ENCODE results near the gene PRPF6. TPM values are rescaled to one million over a fixed set of nuclear protein-coding genes. Genes with fewer than 3 reads are reported as not detected.

Gene PRPF6
- total RNA-seq, 1 donor from 2014 or later: 39.7 TPM

GRCh38 chr20:63945921-63946920, 34.7 kb upstream of the PRPF6 start:
- ATAC-seq: no peak

- no peak for ATAC-seq
Observed at GRCh38 chr20:63946986-63947637, 33.8 kb upstream of the PRPF6 start.

GRCh38 chr20:63947638-63948456, 33.1 kb upstream of the PRPF6 start:
- no peak for ATAC-seq

- no peak for ATAC-seq
Observed at GRCh38 chr20:63950701-63951397, 30.1 kb upstream of the PRPF6 start.

DNA sequence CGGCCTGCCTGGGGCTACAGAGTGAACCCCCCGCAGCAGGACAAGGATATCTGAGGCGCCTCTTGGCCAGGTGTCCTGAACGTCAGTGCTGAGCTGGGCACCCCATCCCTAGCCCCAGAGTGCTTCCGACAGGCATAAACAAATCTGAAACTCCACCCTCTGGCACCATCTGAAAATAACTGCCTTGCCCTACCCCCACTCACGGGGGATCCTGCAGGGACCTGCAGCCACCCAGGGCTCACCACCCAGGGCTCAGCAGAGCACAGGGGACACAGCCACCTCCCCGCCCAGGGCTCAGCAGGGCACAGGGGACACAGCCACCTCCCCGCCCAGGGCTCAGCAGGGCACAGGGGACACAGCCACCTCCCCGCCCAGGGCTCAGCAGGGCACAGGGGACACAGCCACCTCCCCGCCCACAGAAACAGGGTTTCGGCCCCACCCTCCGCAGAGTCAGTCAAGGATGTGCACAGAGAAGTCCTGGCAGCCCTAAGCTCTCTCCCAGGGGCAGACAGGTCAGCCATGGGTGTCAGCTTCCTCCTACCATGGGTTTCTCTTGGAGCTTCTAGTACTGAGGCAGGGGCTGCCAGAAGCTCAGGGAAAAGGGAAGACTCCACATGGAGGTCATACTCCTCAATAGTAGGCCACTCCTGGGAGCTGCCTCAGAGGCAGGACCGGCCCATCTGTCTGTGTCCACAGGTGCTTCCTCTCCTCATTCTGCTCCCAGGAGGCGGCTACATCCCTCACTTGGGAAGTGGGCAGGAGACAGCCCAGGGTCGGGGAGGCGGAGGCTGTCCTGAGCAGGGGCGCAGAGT, 29.3 kb upstream of the PRPF6 start:
- ATAC-seq: peak; percentile 18

- no peak for ATAC-seq
Observed at GRCh38 chr20:63952210-63952535, 28.8 kb upstream of the PRPF6 start.

DNA sequence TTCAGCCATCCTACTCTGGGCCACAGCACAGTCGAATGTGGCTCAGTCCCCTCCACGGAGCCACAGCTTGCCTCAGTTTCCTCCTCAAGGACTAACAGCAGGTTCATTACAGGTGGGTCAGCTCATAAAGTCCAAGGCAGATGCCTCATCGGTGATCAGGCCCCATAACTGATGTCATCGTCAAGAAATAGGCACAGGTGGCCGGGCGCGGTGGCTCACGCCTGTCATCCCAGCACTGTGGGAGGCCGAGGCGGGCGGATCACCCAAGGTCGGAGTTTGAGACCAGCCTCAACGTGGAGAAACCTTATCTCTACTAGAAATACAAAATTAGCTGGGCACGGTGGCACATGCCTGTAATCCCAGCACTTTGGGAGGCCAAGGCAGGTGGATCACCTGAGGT, 28.2 kb upstream of the PRPF6 start:
- ATAC-seq: no peak

DNA sequence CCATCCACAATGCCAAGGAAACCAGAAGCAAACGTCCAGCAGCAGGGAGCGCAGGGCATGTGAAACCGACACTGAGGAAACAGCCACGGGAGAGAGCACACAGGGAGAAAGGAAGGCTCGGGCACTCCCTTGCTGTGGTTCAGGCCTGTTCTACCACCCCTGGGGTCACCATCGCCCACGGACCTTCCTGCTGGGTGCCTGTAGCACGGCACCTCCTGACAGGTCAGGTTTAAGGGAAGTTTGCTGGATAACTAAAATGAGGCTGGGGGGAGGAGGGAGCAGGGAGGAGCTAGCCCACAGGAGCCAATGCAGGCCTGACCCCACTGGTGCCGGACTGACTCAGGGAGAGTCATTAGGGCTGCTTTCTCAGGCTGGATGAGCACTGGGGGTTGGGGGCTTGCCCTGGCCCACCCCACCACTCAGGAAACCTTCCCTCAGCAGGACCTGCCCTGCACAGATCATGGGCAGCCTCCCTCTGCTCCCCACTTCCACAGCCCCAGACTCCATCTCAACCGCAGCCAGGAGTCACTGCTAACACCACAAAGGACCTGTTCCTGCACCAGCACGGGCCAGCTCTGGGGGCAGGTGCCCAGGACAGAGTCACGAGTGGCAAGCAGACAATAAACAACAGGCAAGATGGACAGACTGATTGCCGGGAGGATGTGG, 27.0 kb upstream of the PRPF6 start:
- ATAC-seq: no peak

DNA sequence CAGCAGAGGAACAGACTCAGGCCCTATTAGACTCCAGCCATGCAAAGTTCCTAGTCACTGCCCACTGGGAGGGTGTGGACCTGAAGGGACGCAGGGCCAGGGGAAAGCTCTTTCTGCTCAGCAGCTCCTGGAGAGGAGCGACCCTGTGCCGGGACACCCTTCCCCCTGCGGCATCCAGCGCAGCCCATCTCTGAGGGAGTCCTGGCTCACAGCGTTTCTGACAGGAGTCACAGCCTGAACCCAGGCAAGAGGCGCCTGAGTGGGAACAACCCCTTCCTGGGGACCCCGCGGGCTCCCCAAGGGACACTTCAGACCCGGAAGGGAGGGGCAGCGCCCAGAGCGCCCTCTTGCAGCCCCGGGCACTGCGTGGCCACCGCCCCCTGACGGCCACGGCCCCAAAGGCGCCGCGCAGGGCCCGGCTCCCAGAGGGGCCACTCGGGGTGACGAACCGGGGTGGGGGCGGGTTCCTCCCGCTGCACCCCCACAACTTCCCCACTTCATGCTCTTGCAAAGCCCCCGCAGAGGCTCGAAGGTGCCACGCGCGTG, 25.6 kb upstream of the PRPF6 start:
- peak; percentile 3 for ATAC-seq

- ATAC-seq: peak; percentile 64
Observed at GRCh38 chr20:63955827-63956663, 24.9 kb upstream of the PRPF6 start, which contains the start of gene UCKL1. UCKL1 (minus strand) TSS chr20:63956416; CDS start chr20:63956372, 44 bp downstream.

DNA sequence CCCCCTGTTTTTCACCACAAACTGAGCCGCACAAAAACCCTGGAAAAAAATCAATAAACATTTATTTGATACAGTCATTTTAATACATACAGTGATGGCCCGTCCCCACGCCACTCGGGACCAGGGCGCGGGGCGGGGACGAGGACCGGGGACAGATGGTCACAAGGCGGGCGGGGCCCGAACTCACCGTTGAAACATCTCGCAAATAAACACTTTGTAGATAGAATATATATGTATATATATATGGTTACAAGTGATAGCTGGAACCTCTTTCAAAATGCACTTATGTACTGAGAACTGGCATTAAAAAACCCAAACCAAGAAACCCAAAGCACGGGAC, 24.3 kb upstream of the PRPF6 start:
- ATAC-seq: no peak

GRCh38 chr20:63957004-63957689, 23.8 kb upstream of the PRPF6 start:
- ATAC-seq: peak; percentile 39

- peak; percentile 47 for ATAC-seq
Observed at GRCh38 chr20:63957690-63958441, 23.1 kb upstream of the PRPF6 start.

GRCh38 chr20:63958471-63958870, 22.5 kb upstream of the PRPF6 start:
- ATAC-seq: no peak

- no peak for ATAC-seq
Observed at GRCh38 chr20:63958964-63959698, 21.8 kb upstream of the PRPF6 start.

DNA sequence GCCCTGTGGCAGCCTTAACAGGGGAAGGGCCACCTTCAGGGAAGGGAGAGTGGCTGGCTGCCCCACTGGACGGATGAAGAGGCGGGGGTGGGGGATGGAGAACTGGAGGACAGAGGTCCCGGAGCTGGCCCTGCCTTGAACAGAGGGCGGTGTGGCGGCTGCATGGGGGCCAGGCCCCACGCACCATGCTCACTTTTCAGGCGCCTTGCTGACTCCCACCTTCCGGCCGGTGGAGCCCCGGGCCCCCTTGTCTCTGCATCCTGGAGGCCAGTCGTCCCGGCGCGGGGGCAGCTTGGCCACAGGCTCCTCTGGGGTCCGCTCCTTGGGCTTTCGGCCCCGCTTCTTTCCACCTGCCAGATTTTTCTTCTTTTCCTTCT, 21.2 kb upstream of the PRPF6 start:
- no peak for ATAC-seq

Data from esophagus mucosa (tissue), 1 donor.